Measurements from ENCODE around the gene ZNF407. TPM values are rescaled to one million over a fixed set of nuclear protein-coding genes. Genes with fewer than 3 reads are reported as not detected.
A peak's percentile ranks its signal among the peaks of the same experiment; 100 is the strongest.

Gene ZNF407
- total RNA-seq, 1 donor = 10.0 TPM

DNA sequence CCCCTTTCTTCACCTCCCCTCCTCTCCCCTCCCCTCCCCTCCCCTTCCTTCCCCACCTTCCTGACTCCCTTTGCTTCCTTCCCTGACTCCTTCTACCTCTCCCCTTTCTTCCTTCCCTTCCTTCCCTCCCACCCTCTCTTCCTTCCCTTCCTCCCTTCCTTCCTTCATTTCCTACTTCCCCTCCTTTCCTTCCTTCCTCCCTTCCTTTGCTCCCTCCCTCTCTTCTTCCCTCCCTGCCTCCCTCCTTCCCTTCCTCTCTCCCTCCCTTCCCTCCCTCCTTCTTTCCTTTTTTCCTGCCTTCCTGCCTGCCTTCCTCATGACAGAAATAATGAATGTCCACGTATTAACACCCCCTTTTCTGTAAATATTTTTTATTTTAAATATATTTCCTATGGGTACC is 260.2 kb downstream of the ZNF407 start:
- no peak for DNase-seq (ENCODE audit: low read depth in 2 of 3, low spot score in 2 of 3)

DNA sequence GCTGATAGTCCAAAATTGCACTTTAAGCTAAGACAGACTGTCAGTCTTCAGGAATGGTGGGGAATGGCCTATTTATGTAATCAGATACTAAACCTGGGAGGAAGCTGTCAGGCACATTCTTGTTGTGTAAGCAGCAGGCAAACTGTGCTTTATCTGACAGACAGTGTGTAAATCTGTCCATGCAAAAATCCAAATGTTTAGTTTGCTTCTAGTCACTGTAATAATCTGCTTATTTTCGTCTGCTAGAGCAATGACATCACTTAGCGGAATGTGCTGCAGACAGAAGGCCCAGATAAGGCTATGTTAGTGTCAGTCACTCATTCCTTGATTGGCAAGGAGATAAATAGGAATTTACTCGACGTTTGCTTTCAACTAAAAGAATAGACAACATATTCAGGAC is 263.5 kb downstream of the ZNF407 start:
- DNase-seq (ENCODE audit: low read depth in 2 of 3, low spot score in 2 of 3) = no peak

DNA sequence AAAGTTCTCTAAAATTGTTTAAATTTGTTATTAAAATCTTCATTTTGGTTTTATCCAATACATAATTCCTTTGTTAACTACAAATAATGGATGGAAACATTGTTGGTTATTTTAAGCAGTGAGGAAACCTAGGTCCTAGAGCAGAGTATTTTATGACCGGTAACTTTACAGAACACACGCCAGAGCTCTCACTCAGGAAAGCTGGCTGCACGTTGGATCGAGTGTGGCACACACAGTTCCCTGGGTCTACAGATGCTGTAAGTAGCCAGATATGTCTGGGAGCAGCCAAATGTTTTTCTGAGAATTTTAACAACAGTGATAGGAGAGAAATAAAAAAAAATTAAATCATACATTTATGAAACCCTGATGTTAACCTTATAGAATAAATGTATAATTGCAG is 264.4 kb downstream of the ZNF407 start:
- no peak for DNase-seq (ENCODE audit: low read depth in 2 of 3, low spot score in 2 of 3)

DNA sequence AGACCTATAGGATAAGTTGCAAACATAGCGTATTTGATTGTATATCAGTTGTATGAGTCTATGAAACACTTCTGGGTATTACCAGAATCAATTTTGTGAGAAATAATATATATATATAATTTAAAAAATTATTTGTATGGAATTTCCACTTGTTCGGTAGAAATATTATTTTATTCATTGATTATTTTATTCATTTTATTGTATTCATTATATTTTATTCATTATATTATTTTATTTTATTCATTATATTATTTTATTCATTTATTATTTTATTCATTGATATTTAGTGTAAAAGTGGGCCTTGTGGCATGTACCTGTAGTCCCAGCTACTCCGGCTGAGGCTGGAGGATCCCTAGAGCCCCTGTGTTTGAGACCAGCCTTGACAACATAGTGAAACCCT is 268.9 kb downstream of the ZNF407 start:
- DNase-seq (ENCODE audit: low read depth in 2 of 3, low spot score in 2 of 3) = no peak

DNA sequence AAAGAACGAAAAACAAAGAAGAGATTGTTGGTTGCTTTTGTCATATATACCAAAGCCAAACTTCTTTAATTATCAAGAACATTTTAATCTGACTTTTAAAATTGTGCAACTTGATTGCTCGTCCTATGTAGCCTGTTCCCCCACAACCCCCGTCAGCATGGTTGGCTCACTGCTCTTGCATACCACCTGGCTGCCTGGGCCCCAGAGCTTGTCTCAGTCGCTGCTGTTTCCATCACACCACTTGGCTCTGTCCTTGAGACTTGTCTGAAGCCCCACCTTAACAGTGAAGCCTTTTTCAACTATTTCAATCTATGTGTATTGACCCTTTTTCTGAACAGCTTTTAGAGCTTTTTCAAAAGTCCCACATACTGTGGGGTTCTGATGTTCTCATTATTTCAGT is 270.8 kb downstream of the ZNF407 start:
- DNase-seq (ENCODE audit: low read depth in 2 of 3, low spot score in 2 of 3) = no peak

DNA sequence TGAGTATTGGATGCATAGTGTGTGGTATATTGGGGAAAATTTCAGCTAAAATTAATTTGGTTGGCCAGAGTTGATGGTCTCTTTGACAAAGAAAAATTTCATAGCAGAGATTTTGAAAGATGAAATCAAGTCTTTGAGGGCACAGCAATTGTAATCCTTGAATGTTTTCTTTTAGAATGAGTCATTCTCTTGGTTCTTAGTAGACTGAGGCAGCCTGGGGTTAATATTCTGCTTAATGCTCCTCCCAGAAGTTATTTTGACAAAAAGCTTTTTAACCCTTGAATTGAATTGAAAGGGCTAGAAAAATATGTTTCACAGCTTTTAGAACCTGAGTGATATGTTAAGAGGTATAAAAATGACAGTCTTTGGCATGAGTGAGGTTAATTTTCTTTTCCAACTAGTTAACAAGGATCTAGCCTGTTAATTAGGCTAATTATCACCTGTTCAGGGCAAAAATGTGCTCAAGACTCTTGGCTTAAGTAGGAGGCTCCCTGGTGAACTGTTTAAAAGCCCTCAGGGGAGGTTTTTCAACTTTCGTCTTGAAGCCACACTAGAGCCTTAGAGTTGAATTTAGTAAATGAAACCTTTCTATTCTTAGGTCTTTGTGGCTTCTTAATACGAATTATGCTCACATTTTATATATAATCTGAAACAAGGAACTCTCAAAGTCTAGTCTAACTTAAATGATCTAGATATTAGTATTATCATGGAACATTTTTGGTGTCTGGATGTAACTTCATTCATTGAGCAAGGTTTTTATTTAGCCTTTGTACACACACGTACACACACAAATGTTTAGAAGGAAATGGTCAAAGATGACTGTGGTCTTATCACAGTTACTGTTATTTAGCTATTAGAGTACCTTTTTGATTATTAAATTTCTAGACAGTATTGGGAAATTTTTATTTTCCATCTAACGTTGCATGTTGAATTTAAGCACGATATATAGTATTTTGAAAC is 272.5 kb downstream of the ZNF407 start:
- no peak for DNase-seq (ENCODE audit: low read depth in 2 of 3, low spot score in 2 of 3)

DNA sequence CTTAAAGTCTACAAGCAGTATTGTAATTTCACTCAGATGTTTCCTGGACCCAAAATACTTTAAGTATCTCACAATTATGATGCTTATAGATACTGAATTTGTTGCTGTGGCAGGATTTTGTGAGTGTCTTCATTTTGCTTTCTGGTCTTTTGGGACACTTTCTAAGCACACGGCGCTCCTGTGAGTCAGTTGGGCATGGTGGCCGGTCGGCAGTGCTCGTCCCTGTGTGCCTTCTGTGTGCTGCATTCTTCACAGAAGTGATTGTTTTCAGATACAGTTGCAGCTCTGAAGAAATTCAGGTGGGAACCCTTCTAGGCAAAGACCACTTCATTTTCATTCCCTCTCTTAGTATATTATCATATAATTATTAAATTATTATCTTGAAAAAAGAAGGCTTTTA is 273.3 kb downstream of the ZNF407 start:
- no peak for DNase-seq (ENCODE audit: low read depth in 2 of 3, low spot score in 2 of 3)

DNA sequence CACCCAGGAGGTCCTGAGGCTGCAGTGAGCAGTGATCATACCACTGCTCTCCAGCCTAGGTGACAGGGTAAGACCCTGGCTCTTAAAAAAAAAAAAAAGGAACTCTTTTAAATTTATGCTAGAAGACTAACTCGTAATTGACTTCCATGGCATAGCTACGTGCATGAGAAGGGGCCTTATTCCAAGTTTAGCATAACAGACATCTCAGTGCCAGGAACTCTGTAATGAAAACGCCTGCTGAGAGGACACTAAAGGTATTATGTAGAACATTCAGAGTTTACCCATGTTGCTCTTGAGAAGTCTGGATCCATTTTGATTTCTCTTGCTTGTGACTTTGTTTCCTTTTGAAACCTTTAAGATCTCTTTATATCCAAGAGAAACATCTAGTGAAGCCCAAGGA is 276.0 kb downstream of the ZNF407 start:
- no peak for DNase-seq (ENCODE audit: low read depth in 2 of 3, low spot score in 2 of 3)

DNA sequence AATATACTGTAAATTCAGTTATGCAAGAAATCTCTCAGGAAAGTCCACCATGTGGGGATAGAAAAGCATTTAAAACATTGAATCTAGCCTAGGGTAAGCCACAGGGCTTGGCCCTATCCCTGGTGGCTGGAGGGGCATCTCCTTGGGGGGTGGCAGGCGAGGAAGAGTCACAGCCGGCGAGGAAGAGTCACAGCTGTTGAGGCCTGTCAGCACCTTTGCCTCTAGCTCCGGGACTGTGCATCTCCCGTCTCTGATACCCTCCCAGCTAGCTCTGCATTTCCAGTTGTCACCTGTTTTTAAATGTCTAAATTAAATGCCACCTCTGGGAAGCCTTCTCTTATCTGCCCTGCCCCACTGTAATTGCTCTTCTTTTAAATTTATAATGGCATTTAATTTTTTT is 276.7 kb downstream of the ZNF407 start:
- DNase-seq (ENCODE audit: low read depth in 2 of 3, low spot score in 2 of 3) = no peak

DNA sequence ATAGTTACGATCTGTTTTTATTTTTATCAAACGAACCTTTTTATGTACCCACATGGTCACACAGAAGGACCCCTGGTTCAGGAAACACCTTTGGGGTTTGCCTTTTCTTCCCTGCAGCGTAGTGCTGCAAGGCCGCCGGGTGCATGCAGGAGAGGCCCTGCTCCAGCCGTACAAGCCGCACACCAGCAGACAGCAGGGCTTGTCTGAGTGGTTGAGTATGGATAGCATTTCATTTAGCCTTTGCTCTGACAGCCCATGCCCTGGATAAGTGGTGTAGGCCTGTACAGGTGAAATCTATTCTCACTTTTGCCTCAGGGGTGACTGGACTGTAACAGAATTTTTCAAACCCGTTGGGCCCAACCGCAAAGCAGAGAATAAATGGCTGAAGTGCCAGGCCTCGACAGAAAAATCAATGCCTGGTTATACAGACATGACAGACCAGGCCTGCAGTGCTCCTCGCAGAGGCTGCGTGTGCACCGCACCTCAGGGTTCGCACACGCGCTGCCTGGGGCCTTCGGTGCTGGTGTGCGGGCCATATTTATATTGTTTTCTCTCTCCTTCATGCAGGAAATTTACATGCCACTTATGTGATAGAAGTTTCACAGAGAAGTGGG is 279.1 kb downstream of the ZNF407 start:
- DNase-seq (ENCODE audit: low read depth in 2 of 3, low spot score in 2 of 3) = no peak

DNA sequence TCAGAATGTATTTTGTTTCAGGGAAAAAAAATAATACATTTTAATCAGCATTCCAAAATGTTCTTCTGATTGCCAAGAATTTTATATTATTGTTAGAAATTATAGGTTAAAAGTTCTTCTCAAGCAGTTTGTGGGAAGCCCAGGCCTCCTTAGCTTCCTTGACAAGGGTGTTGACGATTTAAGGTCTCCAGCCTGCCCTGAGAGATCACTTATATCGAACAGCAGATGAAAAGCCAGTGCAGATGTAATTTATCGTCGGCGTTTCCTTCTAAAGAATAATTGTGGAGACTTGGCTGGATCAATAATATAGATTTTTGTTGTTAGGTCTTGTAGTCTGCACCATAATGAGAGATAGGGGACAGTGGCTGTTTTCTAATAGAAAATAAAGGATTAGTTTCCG is 280.6 kb downstream of the ZNF407 start:
- no peak for DNase-seq (ENCODE audit: low read depth in 2 of 3, low spot score in 2 of 3)

DNA sequence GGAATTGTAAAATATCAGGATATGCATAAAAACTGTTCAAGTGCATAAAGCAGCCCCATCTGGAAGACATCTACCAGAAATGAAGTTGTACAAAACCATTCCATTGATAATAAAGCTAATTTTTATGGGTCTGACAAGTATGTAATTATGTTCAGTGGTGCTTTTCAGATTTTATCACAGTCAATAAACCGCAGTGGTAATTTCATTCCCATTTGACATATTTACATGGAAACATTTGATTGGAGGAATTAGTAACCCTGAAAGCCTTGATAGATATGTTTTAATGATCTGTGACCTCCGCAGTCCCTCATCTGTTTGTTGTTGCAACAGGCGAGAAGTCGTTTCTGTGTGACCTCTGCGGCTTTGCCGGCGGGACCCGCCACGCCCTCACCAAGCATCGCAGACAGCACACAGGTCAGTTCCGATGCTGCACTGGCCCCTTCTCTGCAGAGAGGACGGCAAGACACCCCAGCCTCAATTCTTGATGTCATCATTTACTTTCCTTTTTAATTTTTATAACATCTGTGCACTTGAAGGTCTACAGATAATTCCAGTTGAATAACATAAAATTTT is 283.1 kb downstream of the ZNF407 start:
- no peak for DNase-seq (ENCODE audit: low read depth in 2 of 3, low spot score in 2 of 3)

DNA sequence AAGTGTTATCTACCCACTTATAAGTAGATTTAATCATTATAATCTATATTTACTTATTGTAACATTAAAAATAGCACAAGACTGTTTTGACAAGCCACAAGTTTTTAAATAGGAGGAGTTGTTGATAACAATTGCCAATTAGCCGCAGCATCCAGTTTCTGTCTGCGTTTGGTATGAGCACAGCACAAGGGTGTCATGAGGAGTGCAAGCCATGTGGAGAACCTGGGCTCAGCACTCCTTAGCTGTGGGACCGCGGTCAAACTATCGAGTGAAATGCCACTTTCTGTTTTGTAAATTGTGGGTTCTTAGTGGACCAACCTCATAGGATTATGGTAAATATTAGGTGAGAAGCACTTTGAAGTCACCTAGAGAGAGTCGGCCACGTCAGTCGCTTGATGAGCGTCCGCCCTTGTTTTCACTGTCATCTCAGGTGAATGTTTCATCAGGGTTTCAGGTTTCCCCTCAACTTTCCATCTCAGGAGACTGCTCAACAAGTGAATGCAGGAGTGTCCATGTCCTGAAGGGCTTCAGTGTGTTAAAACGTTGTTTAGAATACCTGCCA is 294.5 kb downstream of the ZNF407 start:
- DNase-seq (ENCODE audit: low read depth in 2 of 3, low spot score in 2 of 3) = no peak

DNA sequence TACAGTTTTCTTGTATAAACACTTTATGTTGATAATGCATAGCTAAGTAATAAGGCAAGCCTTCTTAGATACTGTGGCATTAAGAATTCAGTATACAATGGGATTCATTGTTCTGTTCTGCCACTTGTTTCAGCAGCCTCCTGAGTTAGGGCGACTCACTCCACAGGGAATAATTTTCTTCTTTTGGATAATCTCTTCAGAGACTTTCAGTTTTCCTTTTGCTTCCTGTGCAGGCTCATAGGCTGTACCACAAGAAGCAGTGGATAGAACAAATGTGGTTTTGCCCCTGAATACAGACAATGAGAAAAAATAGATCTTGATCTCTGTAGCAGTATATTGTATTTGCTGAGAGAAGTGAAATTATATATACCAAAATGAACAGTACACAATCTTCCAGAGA is 298.0 kb downstream of the ZNF407 start:
- DNase-seq (ENCODE audit: low read depth in 2 of 3, low spot score in 2 of 3) = no peak

DNA sequence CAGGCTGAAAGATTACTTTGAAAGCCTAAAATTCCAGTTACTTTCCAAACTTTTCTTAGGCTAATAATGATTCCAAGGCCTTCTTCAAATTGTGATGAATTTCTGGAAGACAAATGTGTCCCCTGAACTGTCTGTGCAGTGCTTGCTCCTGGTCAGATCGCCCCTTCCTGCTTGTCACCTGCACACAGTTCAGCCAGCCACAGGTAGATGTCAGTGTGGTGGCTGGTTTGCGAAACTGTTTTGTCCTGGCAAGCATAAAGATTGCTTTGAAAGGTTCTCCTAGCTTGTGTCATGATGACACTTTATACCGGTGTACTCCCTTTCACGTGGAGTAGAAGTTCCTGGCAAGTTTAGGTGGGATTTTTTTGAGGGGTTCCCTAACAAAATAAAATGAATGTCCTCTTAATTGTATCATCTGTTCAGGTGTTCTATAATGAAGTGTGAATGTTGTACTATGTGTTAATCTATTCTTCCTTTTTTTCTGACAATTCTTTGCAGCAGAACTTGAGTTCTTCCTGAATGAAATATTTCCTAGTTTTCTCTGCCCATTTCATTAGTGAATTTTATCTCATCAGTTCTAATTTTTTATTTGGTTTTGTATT is 298.8 kb downstream of the ZNF407 start:
- peak in 1 of 3 donors; percentile 10 for DNase-seq (ENCODE audit: low read depth in 2 of 3, low spot score in 2 of 3)

DNA sequence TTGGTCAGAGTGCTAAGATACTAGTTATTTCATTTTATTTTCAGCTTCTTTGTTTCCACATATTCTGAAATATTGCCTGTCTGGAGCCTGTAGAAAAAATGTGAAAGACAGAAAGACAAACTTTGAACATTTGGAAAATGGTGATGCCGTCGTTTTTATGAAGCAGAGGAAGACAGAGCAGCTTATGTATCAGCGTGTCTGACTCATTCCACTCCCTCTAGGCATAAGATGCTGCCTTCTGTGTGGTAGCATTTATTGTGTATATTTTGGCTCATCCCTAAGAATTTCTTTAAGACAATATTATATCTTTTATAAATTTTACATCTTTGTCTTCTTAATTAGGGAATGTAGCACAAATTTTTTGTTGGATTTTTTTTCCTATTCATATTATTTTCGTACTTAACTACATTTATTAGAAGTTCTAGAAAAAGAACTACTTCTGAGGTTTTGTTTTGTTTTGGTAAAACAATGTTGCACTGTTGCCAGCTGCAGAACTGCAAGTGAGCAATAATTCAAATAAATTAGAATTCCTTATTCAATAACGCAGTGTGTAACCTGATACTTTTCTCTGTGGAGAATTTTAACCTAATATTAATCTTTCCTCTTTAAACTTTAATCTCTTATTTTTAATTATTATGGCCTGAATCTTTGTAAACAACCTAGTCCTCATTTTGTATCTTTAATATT is 300.4 kb downstream of the ZNF407 start:
- no peak for DNase-seq (ENCODE audit: low read depth in 2 of 3, low spot score in 2 of 3)

DNA sequence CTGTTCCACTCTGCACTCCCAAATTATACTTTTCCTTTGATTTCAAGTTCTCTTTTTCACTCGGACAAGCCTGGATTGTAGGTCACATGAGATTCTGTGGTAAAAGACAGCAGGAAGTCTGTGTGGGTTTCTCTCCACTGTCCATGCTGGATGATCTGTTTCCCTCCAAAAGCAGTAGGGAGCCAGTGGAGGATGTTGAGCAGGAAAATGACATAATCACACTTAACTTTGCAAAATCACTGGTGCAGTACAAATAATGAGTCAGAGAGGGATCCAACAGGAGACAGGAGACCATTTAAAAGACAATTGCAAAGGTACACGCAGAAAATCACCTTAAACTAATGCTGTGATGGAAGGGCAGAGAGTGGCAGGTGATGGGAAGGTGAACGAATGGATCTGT is 301.3 kb downstream of the ZNF407 start:
- DNase-seq (ENCODE audit: low read depth in 2 of 3, low spot score in 2 of 3) = no peak

DNA sequence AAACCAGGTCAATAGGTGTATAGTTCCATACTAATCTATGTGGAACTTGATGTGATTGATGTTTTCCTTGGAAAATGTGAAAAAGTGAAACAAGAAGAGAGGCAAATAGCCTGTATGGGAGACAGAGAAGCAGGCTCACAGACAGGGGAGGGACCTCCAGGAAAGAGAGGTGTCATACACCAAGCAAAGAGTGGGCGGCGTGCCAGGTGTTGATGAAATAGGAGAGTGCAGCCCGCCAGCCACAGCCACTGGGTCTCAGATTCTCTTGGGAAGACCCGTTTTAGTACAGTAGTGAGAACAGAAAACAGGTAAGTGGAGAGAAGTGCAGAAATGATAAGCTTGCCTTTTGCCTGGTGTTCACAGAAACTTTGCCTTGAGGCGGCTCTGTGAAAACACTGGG is 301.9 kb downstream of the ZNF407 start:
- no peak for DNase-seq (ENCODE audit: low read depth in 2 of 3, low spot score in 2 of 3)

DNA sequence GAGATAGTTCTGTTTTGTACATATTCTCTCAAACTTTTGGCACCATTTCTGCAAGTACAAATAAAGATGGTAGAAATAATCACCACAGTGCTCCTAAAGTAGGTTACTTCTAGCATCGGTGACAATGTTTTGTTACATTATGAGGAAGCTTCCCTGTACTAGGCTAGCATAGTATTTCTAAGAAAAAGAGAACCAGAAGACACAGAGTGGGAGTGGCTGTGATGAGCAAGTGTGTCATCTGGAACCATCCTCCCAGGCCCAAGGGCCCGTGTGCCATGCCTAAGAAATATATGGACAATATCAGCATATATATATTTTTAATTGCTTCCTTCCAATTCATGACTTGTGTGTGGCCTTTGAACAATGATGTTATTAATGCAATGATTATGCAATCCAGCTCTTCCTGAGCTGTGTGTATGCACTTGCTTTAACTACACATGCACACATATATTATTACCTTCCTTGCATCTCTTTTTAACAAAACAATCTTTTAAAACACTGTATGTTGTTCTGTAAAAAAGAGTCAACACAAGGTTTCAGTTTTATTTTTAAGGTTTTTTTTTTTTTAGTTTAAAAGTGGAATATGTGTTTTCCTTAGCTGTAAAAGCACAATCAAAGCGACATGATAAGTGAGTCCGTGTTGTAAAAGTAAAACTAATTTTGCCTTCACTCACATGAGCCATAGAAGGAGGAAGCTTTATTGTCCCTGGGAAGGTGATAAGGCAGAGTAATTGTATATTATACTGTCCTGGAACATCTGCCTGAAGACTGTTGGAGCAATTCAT is 303.9 kb downstream of the ZNF407 start:
- DNase-seq (ENCODE audit: low read depth in 2 of 3, low spot score in 2 of 3) = no peak

DNA sequence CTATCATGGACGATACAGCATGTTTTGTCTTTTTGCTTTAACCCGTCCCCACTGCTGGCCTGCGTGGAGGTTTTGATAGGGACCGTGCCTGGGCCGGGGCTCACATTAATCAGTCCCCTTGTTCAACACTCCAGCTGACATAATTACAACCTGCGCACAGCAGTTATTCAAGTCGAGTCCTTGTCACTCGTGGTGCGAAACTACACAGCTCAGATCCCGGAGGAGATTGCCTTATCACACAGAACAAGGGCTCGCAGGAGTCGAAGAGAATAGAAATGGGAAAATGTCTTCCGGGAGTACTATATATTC is 304.4 kb downstream of the ZNF407 start:
- no peak for DNase-seq (ENCODE audit: low read depth in 2 of 3, low spot score in 2 of 3)

All from hematopoietic multipotent progenitor cell (in vitro differentiated cells).